ENCODE results near the gene CCDC121.
A peak's percentile ranks its signal among the peaks of the same experiment; 100 is the strongest.
"Not testable (repeated sequence)": the region's sequence is repeated elsewhere in the genome, so short reads cannot be mapped to it uniquely, and the experiment has no call there.

The CCDC121 gene

GRCh38 chr2:27636766-27637165 is 8.0 kb upstream of the CCDC121 start:
- TF ChIP-seq CTCF (IDR thresholded peaks at IDR 0.05; ENCODE audit: low read length, missing control alignments): no peak
- H3K4me3 ChIP-seq (replicated peaks; ENCODE audit: low read depth, low read length): no peak overlapping the region
- DNase-seq (ENCODE audit: low read depth): no peak

- no peak overlapping the region for H3K4me3 ChIP-seq (replicated peaks; ENCODE audit: low read depth, low read length)
- TF ChIP-seq CTCF (IDR thresholded peaks at IDR 0.05; ENCODE audit: low read length, missing control alignments): no peak
- no peak for DNase-seq (ENCODE audit: low read depth)
Measured at GRCh38 chr2:27634291-27634690, 5.5 kb upstream of the CCDC121 start.

GRCh38 chr2:27630257-27630656 is 1.4 kb upstream of the CCDC121 start:
- not testable (repeated sequence) for DNase-seq (ENCODE audit: low read depth); H3K4me3 ChIP-seq (replicated peaks; ENCODE audit: low read depth, low read length)

- DNase-seq (ENCODE audit: low read depth): peak; percentile 80
- TF ChIP-seq CTCF (IDR thresholded peaks at IDR 0.05; ENCODE audit: low read length, missing control alignments): no peak
- peak overlapping the region; percentile 92 for H3K4me3 ChIP-seq (replicated peaks; ENCODE audit: low read depth, low read length)
Measured at GRCh38 chr2:27627963-27628766, 647 bp downstream of the CCDC121 start.

GRCh38 chr2:27626921-27627320 is 1.9 kb downstream of the CCDC121 start:
- DNase-seq (ENCODE audit: low read depth): not testable (repeated sequence)

GRCh38 chr2:27626323-27626722 is 2.5 kb downstream of the CCDC121 start:
- H3K4me3 ChIP-seq (replicated peaks; ENCODE audit: low read depth, low read length); DNase-seq (ENCODE audit: low read depth): not testable (repeated sequence)

More at GRCh38 chr2:27626921-27627320, 1.9 kb downstream of the CCDC121 start:
- not testable (repeated sequence) for H3K4me3 ChIP-seq (replicated peaks; ENCODE audit: low read depth, low read length)

- no peak for TF ChIP-seq CTCF (IDR thresholded peaks at IDR 0.05; ENCODE audit: low read length, missing control alignments)
- DNase-seq (ENCODE audit: low read depth): no peak
- H3K4me3 ChIP-seq (replicated peaks; ENCODE audit: low read depth, low read length): no peak overlapping the region
Measured at GRCh38 chr2:27624943-27625342, 3.9 kb downstream of the CCDC121 start.

- peak; percentile 61 for DNase-seq (ENCODE audit: low read depth)
- H3K4me3 ChIP-seq (replicated peaks; ENCODE audit: low read depth, low read length): no peak overlapping the region
- no peak for TF ChIP-seq CTCF (IDR thresholded peaks at IDR 0.05; ENCODE audit: low read length, missing control alignments)
Measured at GRCh38 chr2:27622921-27623384, 5.9 kb downstream of the CCDC121 start.

Measured in fibroblast of pulmonary artery (primary cell).